ENCODE measurements around the gene PSD4. TPM values are rescaled to one million over a fixed set of nuclear protein-coding genes. Genes with fewer than 3 reads are reported as not detected.

PSD4 gene
- total RNA-seq, 1 donor from 2014 or later: 20.3 TPM

DNA sequence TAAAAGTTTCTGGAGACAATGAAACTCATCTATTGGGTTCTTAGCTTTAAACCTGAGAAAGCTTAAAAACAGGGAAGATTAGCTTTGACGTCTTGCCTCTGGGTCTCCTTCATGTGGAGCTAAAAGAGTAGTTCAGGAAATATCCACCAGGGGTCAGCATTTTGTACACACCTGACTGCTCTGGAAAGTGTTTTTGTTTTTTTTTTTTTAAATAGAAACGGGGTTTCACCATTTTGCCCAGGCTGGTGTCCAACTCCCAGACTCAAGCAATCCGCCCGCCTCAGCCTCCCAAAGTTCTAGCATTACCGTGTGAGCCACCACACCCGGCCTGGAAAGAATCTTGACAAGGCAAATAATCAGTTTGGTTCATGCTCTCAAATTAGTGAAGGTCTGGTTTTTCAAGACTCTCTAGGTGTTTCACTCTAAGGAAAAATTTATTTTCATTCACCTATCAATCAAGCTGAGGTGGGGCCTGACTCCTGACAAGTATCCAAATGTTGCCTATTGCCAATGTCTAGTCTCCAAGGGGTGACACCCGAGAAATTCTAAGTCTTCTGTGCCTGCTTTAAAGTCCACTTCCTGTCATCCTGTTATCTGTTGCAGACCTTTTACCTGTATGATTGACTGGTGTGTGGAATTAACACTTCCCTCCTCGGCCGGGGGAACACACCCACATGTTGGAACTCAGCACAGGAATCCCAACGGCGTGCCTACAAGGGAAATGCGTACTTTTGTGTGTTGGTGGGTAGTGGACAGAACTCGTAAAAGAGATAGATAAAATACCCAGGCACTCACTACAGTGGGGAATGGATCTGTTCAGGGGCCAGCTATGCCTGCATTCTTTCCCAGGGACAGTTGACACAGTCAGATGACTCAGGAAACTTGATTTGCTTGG is 35.1 kb upstream of the PSD4 start:
- intact Hi-C loops (cut with DNase I): loop anchor here (10.0 kb wide), 1 partner anchor 226 kb away; no protein-coding TSS in a partner anchor
- DNase-seq (ENCODE audit: low spot score): no peak
- ATAC-seq: peak; percentile 76

DNA sequence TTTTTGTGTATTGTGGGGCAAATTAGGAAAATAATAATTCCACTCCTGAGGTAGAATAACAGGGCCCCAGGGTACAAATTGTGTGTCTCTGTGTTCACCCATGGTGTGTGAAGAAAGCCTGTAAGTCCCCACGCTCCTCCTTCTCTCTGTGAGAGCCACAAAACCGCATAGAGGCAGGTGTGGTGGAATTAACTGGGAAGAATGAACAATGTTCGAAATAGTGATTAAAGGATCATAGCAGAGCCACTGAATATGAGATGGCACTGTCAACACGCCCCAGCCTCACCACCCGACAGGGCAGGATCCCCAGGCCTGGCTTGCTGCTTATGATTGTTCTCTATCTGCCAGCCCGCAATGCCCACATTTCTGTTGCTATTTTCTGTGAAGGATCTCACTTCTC is 32.3 kb upstream of the PSD4 start:
- intact Hi-C loops (cut with DNase I): no loop called here
- no peak for DNase-seq (ENCODE audit: low spot score)
- no peak for ATAC-seq

DNA sequence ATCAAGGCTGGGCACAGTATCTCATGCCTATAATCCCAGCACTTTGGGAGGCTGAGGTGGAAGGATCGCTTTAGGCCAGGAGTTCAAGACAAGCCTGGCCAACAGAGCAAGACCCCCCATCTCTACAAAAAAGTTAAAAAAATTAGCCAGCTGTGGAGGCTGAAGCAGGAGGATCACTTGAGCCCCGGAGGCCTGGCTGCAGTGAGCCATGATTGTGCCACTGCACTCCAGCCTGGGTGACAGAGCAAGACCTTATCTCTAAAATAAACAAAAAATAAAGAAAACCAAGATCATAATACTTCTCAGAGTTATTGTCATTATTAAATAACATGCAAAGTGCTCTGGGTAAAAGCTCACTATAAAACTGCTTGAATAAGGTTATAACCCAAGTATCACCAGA is 31.5 kb upstream of the PSD4 start:
- DNase-seq (ENCODE audit: low spot score) (no peak), ATAC-seq (no peak)
- intact Hi-C loops (cut with DNase I): no loop called here

DNA sequence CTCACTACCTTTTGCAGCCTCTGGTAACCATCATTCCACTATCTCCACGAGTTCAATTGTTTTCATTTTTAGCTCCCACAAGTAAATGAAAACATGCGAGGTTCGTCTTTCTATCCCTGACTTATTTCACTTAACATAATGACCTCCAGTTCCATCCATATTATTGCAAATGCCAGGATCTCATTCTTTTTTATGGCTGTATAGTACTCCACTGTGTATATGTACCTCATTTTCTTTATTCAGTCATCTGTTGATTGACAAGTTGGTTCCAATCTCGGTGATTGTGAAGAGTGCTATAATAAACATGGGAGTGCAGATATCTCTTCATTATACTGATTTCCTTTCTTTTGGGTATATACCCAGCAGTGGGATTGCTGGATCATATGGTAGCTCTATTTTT is 29.5 kb upstream of the PSD4 start:
- intact Hi-C loops (cut with DNase I): no loop called here
- DNase-seq (ENCODE audit: low spot score) (no peak), ATAC-seq (no peak)

DNA sequence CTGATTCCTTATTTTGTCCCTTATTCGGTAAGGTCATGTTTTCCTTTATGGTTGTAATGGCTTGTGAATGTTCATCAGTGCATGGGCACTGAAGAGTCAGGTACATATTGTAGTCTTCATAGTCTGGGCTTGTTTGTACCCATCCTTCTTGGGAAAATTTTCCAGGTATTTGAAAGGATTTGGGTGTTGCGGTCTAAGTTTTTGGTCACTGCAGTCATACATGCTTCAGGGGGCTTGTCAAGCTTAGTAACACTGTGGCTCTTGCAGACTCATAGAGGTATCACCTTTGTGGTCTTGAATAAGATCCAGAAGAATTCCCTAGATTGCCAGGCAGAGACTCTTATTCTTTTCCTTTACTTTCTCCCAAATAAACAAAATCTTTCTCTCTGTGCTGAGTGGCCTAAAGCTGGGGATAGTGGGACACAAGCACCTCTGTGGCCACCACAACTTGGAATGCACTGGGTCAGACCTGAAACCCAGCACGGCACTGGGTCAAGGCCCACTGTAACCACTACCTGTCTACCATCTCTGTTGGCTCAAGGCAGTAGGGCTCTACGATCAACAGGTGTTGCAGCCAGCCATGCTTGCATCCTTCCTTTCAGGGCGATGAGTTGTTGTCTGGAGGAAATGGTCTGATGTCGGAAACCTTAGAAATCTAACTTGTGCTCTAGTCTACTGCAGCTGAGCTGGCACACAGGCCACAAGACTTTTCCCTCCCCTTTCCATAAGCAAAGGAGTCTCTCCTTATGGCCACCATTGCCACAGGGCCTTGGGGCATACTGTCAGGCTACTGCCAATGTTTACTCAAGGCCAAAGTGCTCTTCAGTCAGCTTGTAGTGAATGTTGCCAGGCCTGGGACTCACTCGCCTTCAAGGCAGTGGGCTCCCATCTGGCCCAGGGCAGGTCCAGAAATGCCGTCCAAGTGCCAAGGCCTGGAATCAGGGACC is 24.9 kb upstream of the PSD4 start:
- DNase-seq (ENCODE audit: low spot score): no peak
- no peak for ATAC-seq
- intact Hi-C loops (cut with DNase I): no loop called here

DNA sequence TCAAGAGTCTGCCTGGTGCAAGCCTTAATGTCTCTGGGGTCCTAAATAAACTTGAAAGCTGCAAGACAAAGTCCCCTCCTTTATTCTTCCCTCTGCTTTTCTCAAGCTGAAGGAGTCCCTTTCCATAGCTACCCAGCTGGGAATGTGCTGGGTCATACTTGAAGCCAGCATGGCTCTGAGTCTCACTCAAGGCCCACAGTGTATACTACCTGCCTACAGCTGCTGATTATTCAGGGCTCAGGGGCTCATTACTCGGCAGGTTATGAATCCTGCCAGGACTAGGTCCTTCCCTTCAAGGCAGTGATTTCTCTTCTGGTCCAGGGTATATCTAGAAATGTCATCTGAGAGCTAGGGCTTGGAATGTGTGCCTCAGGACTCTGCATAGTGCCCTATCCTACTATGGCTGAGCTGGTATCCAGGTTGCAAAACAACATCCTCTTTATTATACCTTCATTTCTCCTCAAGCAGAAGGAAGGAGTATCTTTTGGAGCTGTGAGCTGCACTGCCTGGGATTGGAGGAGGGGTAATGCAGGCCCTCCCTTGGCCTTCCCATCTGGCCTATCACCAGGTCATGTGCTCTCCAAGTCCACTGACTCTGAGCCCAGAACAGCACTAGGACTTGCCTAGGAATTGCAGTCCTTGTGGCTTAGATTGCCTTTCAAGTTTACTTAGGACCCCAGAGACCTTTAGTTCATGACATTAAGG is 24.1 kb upstream of the PSD4 start:
- intact Hi-C loops (cut with DNase I): no loop called here
- ATAC-seq: no peak
- no peak for DNase-seq (ENCODE audit: low spot score)

DNA sequence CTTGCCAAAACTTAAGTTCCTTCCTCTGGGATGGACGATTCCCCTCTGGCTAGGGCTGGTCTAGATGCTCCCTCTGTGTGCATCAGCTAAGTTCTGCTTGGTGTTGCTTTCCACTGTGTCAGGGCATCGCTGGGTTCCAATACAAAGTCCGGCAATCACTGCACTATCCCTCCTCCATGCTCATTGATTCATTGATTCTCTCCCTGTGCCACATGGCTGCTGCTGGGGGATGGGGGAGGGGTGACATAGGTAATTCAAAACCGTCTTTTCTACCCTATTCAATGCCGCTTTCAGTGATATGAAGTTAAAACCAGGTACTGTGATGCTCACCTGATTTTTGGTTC is 23.5 kb upstream of the PSD4 start:
- no peak for DNase-seq (ENCODE audit: low spot score)
- intact Hi-C loops (cut with DNase I): no loop called here
- no peak for ATAC-seq

DNA sequence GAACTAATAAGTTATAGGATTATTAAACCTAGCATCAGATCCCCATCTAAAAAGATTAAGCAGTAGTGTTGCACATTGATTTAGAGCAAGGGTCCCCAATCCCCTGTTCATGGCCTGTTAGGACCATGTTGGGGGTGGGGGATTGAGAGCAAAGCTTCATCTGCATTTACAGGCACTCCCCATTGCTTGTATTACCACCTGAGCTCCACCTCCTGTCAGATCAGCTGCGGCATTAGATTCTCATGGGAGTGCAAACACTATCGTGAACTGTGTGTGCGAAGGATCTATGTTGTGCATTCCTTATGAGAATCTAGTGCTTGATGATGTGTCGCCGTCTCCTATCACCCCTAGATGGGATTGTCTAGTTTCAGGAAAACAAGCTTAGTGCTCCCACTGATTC is 18.4 kb upstream of the PSD4 start:
- ATAC-seq: no peak
- intact Hi-C loops (cut with DNase I): no loop called here
- DNase-seq (ENCODE audit: low spot score): no peak

DNA sequence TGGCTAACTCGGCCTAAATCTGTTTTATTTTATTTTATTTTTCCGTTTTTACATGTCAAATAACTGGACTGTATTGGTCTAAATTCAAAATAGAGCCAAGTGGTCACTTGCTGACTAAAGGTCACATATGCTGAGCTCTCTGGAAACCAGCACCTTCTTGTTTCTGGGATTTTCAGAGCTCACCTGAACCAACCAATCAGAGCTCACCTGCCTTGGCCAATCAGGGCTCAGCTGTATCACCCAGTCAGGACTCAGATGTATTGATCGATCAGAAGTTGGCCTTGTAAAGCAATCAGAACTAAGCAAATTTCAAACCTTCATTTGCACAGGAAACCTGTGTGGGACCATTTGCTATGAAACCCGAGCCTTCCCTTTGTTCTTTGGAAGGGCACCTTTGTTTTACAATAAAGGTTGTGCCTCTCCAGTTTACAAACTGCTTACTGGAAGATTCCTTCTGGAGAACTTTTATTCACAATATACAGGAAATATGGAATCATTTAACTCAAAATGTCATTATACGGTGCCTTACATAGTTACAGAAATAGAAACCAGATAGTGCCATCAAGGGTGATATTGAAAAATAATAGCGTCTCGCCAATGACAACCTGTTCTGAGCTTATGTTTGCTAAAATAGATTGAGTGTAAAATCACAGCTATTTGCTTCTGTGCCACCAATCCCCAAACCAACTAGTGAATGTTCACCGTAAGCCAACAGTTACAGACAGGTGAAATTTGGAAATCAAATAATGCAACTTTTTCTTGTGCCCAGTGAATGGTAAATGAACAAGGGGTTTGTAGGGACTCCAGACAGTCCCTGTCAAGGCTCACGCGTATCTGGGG is 17.3 kb upstream of the PSD4 start:
- ATAC-seq: no peak
- no peak for DNase-seq (ENCODE audit: low spot score)
- intact Hi-C loops (cut with DNase I): no loop called here

DNA sequence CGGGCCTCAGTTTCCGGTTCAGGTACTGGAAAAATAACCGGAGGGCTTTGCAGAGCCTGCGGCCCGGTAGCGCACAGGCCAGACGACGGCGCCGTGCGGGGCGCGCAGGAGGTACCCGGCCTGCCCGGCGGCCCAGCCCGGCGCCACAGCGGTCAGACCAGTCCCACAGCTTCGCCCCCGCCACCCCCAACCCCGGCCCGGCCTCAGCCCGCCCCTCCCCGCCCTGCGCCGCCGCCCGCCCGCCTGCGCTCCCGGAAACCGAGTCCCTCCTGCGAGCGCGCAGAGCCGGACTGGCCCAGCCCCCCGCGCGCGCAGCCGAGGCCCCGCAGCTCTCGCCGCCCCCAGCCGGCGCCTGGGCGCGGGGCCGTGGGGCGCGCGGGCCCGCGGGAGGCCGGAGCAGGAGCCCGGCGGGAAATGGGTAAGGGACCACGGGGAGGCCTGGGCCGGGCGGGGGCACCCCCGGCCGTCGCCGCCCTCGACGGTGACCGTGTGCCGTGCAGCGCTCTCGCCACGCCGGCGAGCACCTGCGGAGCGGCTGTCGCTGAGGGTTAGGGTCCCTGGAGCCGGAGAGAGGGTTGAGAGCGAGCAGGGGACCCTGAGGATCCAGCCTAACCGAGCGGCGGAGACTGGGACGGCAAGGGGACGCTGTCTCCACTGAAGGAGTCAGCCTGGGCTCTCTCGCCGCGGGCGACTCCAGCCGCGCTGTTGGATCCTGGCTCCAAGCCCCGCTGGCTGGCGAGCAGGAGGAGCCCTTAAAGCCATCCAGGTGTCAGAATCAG is 16.5 kb upstream of the PSD4 start:
- DNase-seq (ENCODE audit: low spot score) (no peak), ATAC-seq (no peak)
- intact Hi-C loops (cut with DNase I): no loop called here

DNA sequence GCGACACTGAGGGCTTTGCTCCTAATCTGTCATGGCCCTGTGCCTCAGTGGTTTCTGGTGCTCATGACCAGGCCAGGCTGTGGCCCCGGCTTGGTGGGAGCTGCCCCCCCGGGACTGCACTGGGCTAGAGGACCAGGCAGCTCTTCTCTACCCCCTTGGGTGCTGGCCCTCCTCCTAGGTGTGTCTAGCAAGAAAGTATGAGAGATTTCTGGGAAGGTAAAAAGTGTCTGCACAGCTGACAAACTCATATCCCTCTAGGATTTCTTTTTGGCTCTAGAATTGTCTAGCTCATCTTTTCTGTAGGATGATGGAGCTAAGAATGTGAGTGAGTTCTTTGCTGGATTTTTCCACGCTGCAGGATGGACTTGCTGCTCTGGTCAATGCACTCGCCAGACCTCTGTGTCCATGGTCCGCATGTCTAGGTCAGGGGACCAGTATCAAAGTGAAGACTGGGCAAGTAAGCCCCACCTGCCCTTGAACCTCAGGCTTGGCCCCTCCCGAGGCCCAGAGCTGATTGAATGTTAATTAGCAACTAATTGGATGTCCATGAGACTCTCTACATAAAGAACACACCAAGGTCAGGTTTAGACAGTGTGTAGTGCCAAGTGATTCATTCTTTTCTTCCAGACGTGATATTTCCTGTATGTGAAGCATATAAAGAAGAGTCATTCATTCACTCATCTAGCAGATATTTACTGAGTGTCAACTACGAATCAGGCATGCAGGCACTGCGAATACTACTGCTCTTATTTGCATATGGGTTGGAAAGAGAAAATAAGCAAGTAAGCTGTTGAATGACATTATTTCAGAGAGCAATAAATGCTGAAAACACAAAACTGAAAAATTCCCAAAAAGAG is 15.6 kb upstream of the PSD4 start:
- no peak for ATAC-seq
- intact Hi-C loops (cut with DNase I): no loop called here
- no peak for DNase-seq (ENCODE audit: low spot score)

DNA sequence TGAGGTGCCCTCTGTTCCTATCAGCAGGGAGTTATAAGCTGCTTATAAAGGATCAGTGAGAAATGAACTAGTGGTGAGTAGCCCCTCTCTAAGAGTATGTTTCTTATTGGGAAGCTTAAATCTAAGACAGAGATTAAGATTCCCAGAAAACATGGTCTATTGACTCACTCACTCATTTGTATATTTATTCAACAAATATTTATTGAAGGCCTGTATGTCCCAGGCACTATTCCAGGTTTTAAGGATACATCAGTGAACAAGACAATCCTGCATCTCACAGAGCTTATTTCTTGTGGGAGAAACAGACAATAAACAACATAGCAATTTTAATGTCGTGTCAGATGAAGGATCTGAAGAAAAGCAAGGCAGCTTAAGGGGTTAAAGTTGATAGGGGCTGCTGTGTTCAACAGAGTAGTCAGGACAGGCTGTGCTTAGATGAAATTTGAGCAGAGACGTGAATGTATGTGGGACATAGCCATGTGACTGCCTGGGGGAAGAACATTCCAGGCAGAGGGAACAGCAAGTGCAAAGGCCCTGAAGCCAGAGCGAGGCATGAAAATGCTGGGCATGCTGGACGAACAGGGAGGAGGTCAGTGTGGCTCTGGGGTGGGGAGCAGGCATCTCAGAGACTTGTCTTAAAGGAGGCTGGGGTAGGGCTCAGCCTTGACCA is 14.8 kb upstream of the PSD4 start:
- ATAC-seq (no peak), DNase-seq (ENCODE audit: low spot score) (no peak)
- intact Hi-C loops (cut with DNase I): no loop called here

DNA sequence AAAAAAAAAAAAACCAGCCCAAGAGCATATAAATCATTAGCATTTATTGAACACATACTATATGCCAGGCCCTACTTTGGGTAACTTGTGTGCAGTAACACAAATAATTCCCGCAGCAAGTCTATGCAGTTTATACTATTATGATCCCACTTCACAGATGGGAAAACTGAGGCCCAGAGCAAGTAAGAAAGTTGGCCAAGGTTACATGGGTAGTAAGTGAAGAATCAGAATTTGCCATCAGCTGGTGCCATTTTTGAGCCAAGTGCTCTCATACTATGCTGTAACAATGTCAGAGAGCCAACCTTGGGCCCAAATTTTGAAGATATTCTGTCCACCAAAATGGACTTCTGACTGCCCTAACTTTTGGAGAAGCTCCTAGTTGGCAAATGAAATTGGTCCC is 13.5 kb upstream of the PSD4 start:
- DNase-seq (ENCODE audit: low spot score) (no peak), ATAC-seq (no peak)
- intact Hi-C loops (cut with DNase I): no loop called here

DNA sequence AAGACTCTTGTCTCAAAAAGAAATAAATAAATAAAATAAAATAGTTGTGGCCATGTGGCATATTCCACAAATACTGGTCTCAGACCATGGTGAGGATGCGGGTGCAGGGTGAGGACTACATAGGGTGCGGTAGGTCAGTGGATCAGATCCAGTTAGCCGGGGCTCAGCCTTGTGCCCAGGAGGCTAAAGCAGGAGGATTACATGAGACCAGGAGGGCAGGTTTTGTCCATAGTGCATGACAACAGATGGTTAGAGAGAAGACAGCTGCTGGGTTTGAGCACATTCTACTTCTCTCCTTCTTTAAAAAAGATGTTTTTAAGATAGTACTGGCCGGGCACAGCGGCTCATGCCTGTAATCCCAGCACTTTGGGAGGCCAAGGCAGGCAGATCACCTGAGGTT is 12.8 kb upstream of the PSD4 start:
- ATAC-seq (no peak), DNase-seq (ENCODE audit: low spot score) (no peak)
- intact Hi-C loops (cut with DNase I): no loop called here

DNA sequence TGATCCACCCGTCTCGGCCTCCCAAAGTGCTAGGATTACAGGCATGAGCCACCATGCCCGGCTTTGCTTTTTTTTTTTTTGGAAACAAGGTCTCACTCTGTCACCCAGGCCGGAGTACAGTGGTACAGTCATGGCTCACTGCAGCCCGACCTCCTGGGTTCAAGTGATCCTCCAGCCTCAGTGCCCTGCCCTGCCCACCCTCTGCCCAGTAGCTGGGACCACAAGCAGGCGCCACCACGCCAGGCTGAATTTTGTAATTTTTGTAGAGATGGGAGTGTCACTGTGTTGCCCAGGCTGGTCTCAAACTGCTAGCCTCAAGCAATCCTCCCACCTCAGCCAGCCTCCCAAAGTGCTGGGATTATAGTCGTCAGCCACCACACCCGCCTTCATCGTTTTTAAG is 11.6 kb upstream of the PSD4 start:
- no peak for DNase-seq (ENCODE audit: low spot score)
- intact Hi-C loops (cut with DNase I): no loop called here
- ATAC-seq: no peak

DNA sequence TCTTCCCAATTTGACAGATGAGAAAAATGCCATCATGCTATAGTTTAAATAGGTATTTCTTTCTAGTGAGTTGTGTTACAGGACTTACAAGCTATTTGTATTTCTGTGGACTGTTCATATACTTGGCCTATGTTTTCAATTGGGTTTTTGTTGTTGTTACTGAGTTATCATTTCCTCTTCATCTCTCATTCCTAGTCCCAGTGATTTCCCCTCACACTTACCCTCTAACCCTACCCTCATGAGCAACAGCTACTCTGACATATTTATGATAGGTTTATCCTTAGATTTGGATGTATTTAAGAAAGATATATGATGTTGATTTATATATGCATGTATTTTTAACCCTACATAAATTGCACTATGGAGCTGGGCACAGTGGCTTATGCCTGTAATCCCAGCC is 10.9 kb upstream of the PSD4 start:
- DNase-seq (ENCODE audit: low spot score) (no peak), ATAC-seq (no peak)
- intact Hi-C loops (cut with DNase I): no loop called here

Data from sciatic nerve (tissue), 2 donors.